A549 (cell line): ENCODE measurements around the gene COL12A1.

Source experiments
- EP300 ChIP-seq, 2 experiments: fragments of >200 bp; sonication (Bioruptor Twin); formaldehyde crosslinking; IDR thresholded peaks; 2 replicates in 1 of 2; 3 replicates in 1 of 2; pipeline ENCODE4 v1.6.1; 2016 to 2017
- HEYL ChIP-seq: fragments of 250-450 bp; sonication (Bioruptor Pico); IDR thresholded peaks from 2 replicates; pipeline ENCODE4 v1.8.0; 2021; ENCODE audit warnings: mild to moderate bottlenecking, moderate library complexity
- TF ChIP-seq, protein P1 (sequence below): fragments of 200-600 bp; sonication (generic); IDR thresholded peaks from 2 replicates; pipeline ENCODE4 v1.6.1; 2016; ENCODE audit warnings: antibody characterized with exemption, mild to moderate bottlenecking, moderate library complexity
- TF ChIP-seq, protein P2 (sequence below): fragments of 250-450 bp; sonication (Bioruptor Pico); IDR thresholded peaks from 2 replicates; pipeline ENCODE4 v1.5.0; 2021; ENCODE audit warnings: mild to moderate bottlenecking, moderate library complexity, borderline replicate concordance

DNA sequence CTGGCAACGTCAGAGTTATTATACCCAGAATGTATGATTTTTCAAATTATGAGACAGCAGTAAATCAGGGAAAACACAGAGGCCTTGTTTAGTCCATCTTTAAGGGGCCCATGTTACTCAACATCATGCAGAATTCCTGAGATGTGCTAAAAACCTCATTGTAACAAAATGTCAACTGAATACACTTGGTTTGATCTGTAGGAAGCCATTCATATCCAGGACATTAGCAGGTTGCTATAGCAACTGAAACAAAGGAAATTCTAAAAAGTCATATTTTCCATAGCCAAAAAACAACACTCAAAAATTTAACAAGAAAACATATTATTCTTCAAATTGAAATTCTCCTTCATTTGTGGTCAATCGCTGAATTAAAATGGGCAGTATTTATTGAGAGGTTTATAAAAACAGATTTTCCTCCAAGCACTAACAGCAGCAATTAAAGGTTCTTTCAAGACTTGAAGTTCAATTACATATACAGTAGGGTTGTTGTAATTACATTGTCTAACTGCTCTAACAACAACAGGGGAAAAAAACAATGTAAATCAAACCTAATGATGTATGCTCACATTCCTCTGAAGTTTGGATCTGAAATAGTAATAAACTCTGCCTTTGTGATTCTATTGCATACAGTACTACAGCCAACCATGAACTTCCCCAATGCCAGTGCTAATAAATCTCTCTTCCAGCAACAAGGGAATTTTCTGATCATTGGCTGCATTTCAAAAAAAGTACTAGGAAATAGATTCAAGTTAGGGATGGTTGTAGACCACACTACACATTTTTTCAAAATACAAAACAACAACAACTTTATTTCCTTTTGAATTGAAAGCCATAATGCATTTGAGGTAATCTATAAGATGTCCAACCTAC is 34.9 kb downstream of the COL12A1 start:
- TF ChIP-seq, protein P1, sequence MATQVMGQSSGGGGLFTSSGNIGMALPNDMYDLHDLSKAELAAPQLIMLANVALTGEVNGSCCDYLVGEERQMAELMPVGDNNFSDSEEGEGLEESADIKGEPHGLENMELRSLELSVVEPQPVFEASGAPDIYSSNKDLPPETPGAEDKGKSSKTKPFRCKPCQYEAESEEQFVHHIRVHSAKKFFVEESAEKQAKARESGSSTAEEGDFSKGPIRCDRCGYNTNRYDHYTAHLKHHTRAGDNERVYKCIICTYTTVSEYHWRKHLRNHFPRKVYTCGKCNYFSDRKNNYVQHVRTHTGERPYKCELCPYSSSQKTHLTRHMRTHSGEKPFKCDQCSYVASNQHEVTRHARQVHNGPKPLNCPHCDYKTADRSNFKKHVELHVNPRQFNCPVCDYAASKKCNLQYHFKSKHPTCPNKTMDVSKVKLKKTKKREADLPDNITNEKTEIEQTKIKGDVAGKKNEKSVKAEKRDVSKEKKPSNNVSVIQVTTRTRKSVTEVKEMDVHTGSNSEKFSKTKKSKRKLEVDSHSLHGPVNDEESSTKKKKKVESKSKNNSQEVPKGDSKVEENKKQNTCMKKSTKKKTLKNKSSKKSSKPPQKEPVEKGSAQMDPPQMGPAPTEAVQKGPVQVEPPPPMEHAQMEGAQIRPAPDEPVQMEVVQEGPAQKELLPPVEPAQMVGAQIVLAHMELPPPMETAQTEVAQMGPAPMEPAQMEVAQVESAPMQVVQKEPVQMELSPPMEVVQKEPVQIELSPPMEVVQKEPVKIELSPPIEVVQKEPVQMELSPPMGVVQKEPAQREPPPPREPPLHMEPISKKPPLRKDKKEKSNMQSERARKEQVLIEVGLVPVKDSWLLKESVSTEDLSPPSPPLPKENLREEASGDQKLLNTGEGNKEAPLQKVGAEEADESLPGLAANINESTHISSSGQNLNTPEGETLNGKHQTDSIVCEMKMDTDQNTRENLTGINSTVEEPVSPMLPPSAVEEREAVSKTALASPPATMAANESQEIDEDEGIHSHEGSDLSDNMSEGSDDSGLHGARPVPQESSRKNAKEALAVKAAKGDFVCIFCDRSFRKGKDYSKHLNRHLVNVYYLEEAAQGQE: no peak
- TF ChIP-seq EP300 (IDR thresholded peaks at IDR 0.05): no peak
- TF ChIP-seq, protein P2, sequence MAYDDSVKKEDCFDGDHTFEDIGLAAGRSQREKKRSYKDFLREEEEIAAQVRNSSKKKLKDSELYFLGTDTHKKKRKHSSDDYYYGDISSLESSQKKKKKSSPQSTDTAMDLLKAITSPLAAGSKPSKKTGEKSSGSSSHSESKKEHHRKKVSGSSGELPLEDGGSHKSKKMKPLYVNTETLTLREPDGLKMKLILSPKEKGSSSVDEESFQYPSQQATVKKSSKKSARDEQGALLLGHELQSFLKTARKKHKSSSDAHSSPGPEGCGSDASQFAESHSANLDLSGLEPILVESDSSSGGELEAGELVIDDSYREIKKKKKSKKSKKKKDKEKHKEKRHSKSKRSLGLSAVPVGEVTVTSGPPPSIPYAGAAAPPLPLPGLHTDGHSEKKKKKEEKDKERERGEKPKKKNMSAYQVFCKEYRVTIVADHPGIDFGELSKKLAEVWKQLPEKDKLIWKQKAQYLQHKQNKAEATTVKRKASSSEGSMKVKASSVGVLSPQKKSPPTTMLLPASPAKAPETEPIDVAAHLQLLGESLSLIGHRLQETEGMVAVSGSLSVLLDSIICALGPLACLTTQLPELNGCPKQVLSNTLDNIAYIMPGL (CRISPR knock-in tag): no peak
- TF ChIP-seq HEYL (CRISPR knock-in tag): no peak
